GM12864 (cell line): ENCODE data around the gene LYZL4.

Experiments used
- DNase-seq: peaks from one replicate; pipeline ENCODE4 v3.0.0-alpha.2; 2011; ENCODE audit warnings: low read depth
- H3K4me3 ChIP-seq: 2 replicates; pipeline ENCODE4 v1.5.1; 2011; ENCODE audit warnings: mild to moderate bottlenecking, low read depth, low read length, control low read depth
- CTCF ChIP-seq: IDR thresholded peaks from 2 replicates; pipeline ENCODE4 v1.5.1; 2011; ENCODE audit warnings: low read depth, mild to moderate bottlenecking, moderate library complexity, low read length, control low read depth, inconsistent platforms; ENCODE audit errors: missing control alignments

The LYZL4 gene

GRCh38 chr3:42349765-42350594 is 60.4 kb downstream of the LYZL4 start:
- no peak for DNase-seq
- no peak overlapping the region for H3K4me3 ChIP-seq
- no peak for TF ChIP-seq CTCF

GRCh38 chr3:42347928-42348327 is 62.5 kb downstream of the LYZL4 start:
- no peak for TF ChIP-seq CTCF
- no peak overlapping the region for H3K4me3 ChIP-seq
- DNase-seq: no peak
